WTC11 (cell line): Measurements from ENCODE around the gene PCIF1. TPM values are rescaled to one million over a fixed set of nuclear protein-coding genes. Genes with fewer than 3 reads are reported as not detected.
"Not testable (repeated sequence)": the region's sequence is repeated elsewhere in the genome, so short reads cannot be mapped to it uniquely, and the experiment has no call there.

Experiments
- ATAC-seq: fragments of 200-7000 bp; cut with Tn5 transposase; 2 replicates; pipeline ENCODE4 v1.10.0; 2021; ENCODE audit warnings: mild to moderate bottlenecking, moderate library complexity
- CTCF ChIA-PET: fragments of 300-600 bp; sonication (Branson Sonifier 250); formaldehyde crosslinking; loops from one replicate; lab custom pipeline; 2021; ENCODE audit warnings: antibody characterized with exemption; lab: Charles Lee
- POLR2A ChIA-PET: fragments of 350-600 bp; sonication (Branson Sonifier 250); formaldehyde crosslinking; loops from one replicate; lab custom pipeline; 2021; ENCODE audit warnings: antibody characterized with exemption; lab: Charles Lee
- DNase-seq: peaks from one replicate; pipeline ENCODE4 v3.0.0; 2021; ENCODE audit warnings: low spot score
- H3K27ac Mint-ChIP-seq: 2 replicates; pipeline ENCODE4 v1.8.0; 2021; ENCODE audit warnings: mixed read lengths
- H3K27me3 Mint-ChIP-seq: 2 replicates; pipeline ENCODE4 v1.8.0; 2021; ENCODE audit warnings: low read depth, mild to moderate bottlenecking, moderate library complexity, mixed read lengths
- H3K36me3 Mint-ChIP-seq: 2 replicates; pipeline ENCODE4 v1.8.0; 2021; ENCODE audit warnings: mixed read lengths
- H3K4me1 Mint-ChIP-seq: 2 replicates; pipeline ENCODE4 v1.8.0; 2022; ENCODE audit warnings: mixed read lengths
- H3K4me3 Mint-ChIP-seq: 2 replicates; pipeline ENCODE4 v1.8.0; 2021; ENCODE audit warnings: mild to moderate bottlenecking, moderate library complexity, mixed read lengths
- H3K9me3 Mint-ChIP-seq: 2 replicates; pipeline ENCODE4 v1.8.0; 2021; ENCODE audit warnings: mixed read lengths
- AR ChIP-seq: fragments of 250-450 bp; sonication (Bioruptor Pico); IDR thresholded peaks from 2 replicates; pipeline ENCODE4 v1.9.0; 2021; ENCODE audit warnings: mild to moderate bottlenecking
- ARID4B ChIP-seq: sonication (generic); formaldehyde crosslinking; IDR thresholded peaks from 2 replicates; pipeline ENCODE4 v1.8.0; 2023; ENCODE audit warnings: missing genetic modification reagents, mild to moderate bottlenecking, borderline replicate concordance
- ATF3 ChIP-seq: sonication (generic); formaldehyde crosslinking; conservative IDR thresholded peaks from 2 replicates; pipeline ENCODE4 v1.8.1; 2022; ENCODE audit warnings: mild to moderate bottlenecking, missing genetic modification reagents
- ELF4 ChIP-seq: sonication (generic); formaldehyde crosslinking; IDR thresholded peaks from 2 replicates; pipeline ENCODE4 v1.8.1; 2022; ENCODE audit warnings: low read depth, mild to moderate bottlenecking, moderate library complexity, missing genetic modification reagents
- GTF2I ChIP-seq: fragments of 250-450 bp; sonication (Bioruptor Pico); conservative IDR thresholded peaks from 2 replicates; pipeline ENCODE4 v1.4.0; 2021; ENCODE audit warnings: mild to moderate bottlenecking
- IRF1 ChIP-seq: sonication (generic); formaldehyde crosslinking; IDR thresholded peaks from 2 replicates; pipeline ENCODE4 v1.8.0; 2023; ENCODE audit warnings: missing genetic modification reagents
- MLX ChIP-seq: sonication (generic); formaldehyde crosslinking; IDR thresholded peaks from 2 replicates; pipeline ENCODE4 v1.8.1; 2023; ENCODE audit warnings: mild to moderate bottlenecking, missing genetic modification reagents, moderate library complexity
- MXD4 ChIP-seq: fragments of 250-450 bp; sonication (Bioruptor Pico); IDR thresholded peaks from 2 replicates; pipeline ENCODE4 v1.8.0; 2021; ENCODE audit warnings: mild to moderate bottlenecking, moderate library complexity, borderline replicate concordance
- NR2C2 ChIP-seq: sonication (generic); formaldehyde crosslinking; IDR thresholded peaks from 2 replicates; pipeline ENCODE4 v1.8.0; 2022; ENCODE audit warnings: mild to moderate bottlenecking, missing genetic modification reagents
- NR3C1 ChIP-seq: sonication (generic); formaldehyde crosslinking; conservative IDR thresholded peaks from 2 replicates; pipeline ENCODE4 v1.8.1; 2023; ENCODE audit warnings: low read depth, mild to moderate bottlenecking, missing genetic modification reagents
- PRRX2 ChIP-seq: fragments of 250-450 bp; sonication (Bioruptor Pico); IDR thresholded peaks from 2 replicates; pipeline ENCODE4 v1.8.0; 2021; ENCODE audit warnings: mild to moderate bottlenecking
- TP53 ChIP-seq: sonication (generic); formaldehyde crosslinking; IDR thresholded peaks from 2 replicates; pipeline ENCODE4 v1.8.1; 2023; ENCODE audit warnings: mild to moderate bottlenecking, missing genetic modification reagents
- ZNF121 ChIP-seq: sonication (generic); formaldehyde crosslinking; IDR thresholded peaks from 2 replicates; pipeline ENCODE4 v1.8.0; 2023; ENCODE audit warnings: missing genetic modification reagents
- ZNF263 ChIP-seq: sonication (generic); formaldehyde crosslinking; IDR thresholded peaks from 2 replicates; pipeline ENCODE4 v1.8.1; 2022; ENCODE audit warnings: low read depth, mild to moderate bottlenecking, moderate library complexity, missing genetic modification reagents
- ZNF423 ChIP-seq: fragments of 250-450 bp; sonication (Bioruptor Pico); IDR thresholded peaks from 2 replicates; pipeline ENCODE4 v2.1.2; 2022; ENCODE audit warnings: mild to moderate bottlenecking, moderate library complexity
- total RNA-seq: library from RNA; stranded (reverse); gene quantifications from 3 replicates; pipeline ENCODE4 v1.2.3, GENCODE V29; 2021

The PCIF1 gene
- total RNA-seq, 1 experiment from 2014 or later: 42.2 TPM

- Mint-ChIP-seq H3K4me1 (peaks cover 48% of the 10 kb centered on the region), H3K36me3 (no peaks in the 10 kb centered on the region), H3K9me3 (no peaks in the 10 kb centered on the region)
- TF ChIP-seq ATF3: no peak
- TF ChIP-seq ZNF121 (CRISPR knock-in tag): peak; percentile 65; the same call in 1 of the 2 replicates
- TF ChIP-seq, all 79 proteins: peak for 1
- Mint-ChIP-seq H3K4me3 (no peak overlapping the region; the same call in 1 of the 2 replicates), H3K27ac (0 out of 2 replicates have a peak overlapping the region, but pooled peaks have one; percentile 53), H3K27me3 (no peaks in the 10 kb centered on the region; the same call in 1 of the 2 replicates)
- ChIA-PET CTCF (interaction anchor here (0.9 to 11.0 kb wide), 4 partner anchors 8 to 25 kb away, joined by 4 to 114 read pairs (median 6); no protein-coding TSS in a partner anchor), POLR2A (no interaction called here)
- no peak for DNase-seq
- ATAC-seq: no peak
Observed at GRCh38 chr20:45994761-45995493, 60.4 kb downstream of the PCIF1 start.

- H3K9me3 Mint-ChIP-seq, DNase-seq, H3K4me3 Mint-ChIP-seq, ATAC-seq, H3K27me3 Mint-ChIP-seq, H3K27ac Mint-ChIP-seq, H3K36me3 Mint-ChIP-seq: not testable (repeated sequence)
- H3K4me1 Mint-ChIP-seq: peaks cover 55% of the 10 kb centered on the region
- POLR2A ChIA-PET: interaction anchor here (0.9 kb wide), 1 partner anchor 9 kb away, joined by 4 read pairs; no protein-coding TSS in a partner anchor
- 0 out of 2 replicates have a peak, but pooled peaks have one; percentile 4 for TF ChIP-seq ZNF423 (CRISPR knock-in tag)
- CTCF ChIA-PET: interaction anchor here (0.9 to 11.0 kb wide), 6 partner anchors 8 to 26 kb away, joined by 4 to 114 read pairs (median 6); partner anchors contain the start of gene MMP9
Observed at GRCh38 chr20:45995495-45996097, 61.1 kb downstream of the PCIF1 start.

GRCh38 chr20:45997187-45997586 lies 62.7 kb downstream of the PCIF1 start:
- DNase-seq: no peak
- H3K4me3 Mint-ChIP-seq: no peak overlapping the region
- H3K9me3 Mint-ChIP-seq: no peaks in the 10 kb centered on the region
- peak overlapping the region; percentile 81 for H3K27ac Mint-ChIP-seq
- TF ChIP-seq MLX (CRISPR knock-in tag): no peak
- no peak for TF ChIP-seq MXD4 (CRISPR knock-in tag)
- TF ChIP-seq ELF4 (CRISPR knock-in tag): no peak
- no peak for TF ChIP-seq AR (CRISPR knock-in tag)
- TF ChIP-seq IRF1 (CRISPR knock-in tag): no peak
- no peak for TF ChIP-seq GTF2I
- TF ChIP-seq ZNF263: no peak
- no peak for TF ChIP-seq NR2C2 (CRISPR knock-in tag)
- TF ChIP-seq ZNF121 (CRISPR knock-in tag): no peak
- TF ChIP-seq PRRX2: no peak
- TF ChIP-seq TP53 (CRISPR knock-in tag): no peak
- TF ChIP-seq ARID4B: no peak
- TF ChIP-seq NR3C1: no peak
- ATAC-seq: no peak
- ChIA-PET CTCF (interaction anchor here (1.3 to 11.0 kb wide), 3 partner anchors 9 to 15 kb away, joined by 4 to 114 read pairs (median 6); no protein-coding TSS in a partner anchor), POLR2A (no interaction called here)
- peaks cover 67% of the 10 kb centered on the region for H3K4me1 Mint-ChIP-seq
- no peaks in the 10 kb centered on the region for H3K36me3 Mint-ChIP-seq
- H3K27me3 Mint-ChIP-seq: no peaks in the 10 kb centered on the region; the same call in 1 of the 2 replicates
